ENCODE measurements around the gene ZNF319. TPM values are rescaled to one million over a fixed set of nuclear protein-coding genes. Genes with fewer than 3 reads are reported as not detected.

Gene ZNF319
- total RNA-seq, 2 experiments from 2014 or later = 4.7 to 12.7 TPM

- H2AFZ ChIP-seq (ENCODE audit: low read length) = no peak overlapping the region
- CTCF ChIA-PET (ENCODE audit: unreplicated experiment) = no interaction called here
- intact Hi-C loops (cut with micrococcal nuclease; ENCODE audit: unreplicated experiment) = no loop called here
- no peaks in the 10 kb centered on the region for H3K9me2 ChIP-seq (ENCODE audit: insufficient read depth, low read length)
- peaks cover 7% of the 10 kb centered on the region; the same call in 1 of the 2 replicates for H3K36me3 ChIP-seq (ENCODE audit: insufficient read depth, low read length)
- no peak overlapping the region for H3K4me2 ChIP-seq (ENCODE audit: low read length)
- peaks cover 8% of the 10 kb centered on the region for H3K4me1 ChIP-seq (ENCODE audit: insufficient read depth, low read length, poor library complexity, severe bottlenecking)
- DNase-seq (ENCODE audit: low spot score) = no peak
- H3K27ac ChIP-seq (ENCODE audit: low read depth, low read length, poor library complexity, severe bottlenecking) = no peak overlapping the region
- BruUV-seq (replicated peaks) = no TSS peak
- H4K20me1 ChIP-seq (ENCODE audit: insufficient read depth, low read length) = no peaks in the 10 kb centered on the region
- H3K9me3 ChIP-seq (ENCODE audit: low read length) = no peaks in the 10 kb centered on the region
- H3K79me2 ChIP-seq (ENCODE audit: insufficient read depth, low read depth, low read length) = no peaks in the 10 kb centered on the region
- TF ChIP-seq CTCF (conservative IDR thresholded peaks at IDR 0.05; ENCODE audit: low read length) = no peak
- no peak for TF ChIP-seq EZH2phosphoT487 (IDR thresholded peaks at IDR 0.05; ENCODE audit: borderline replicate concordance, low read depth, low read length)
- H3K4me3 ChIP-seq (ENCODE audit: low read depth, low read length, poor library complexity, severe bottlenecking) = no peak overlapping the region
- POLR2A ChIA-PET = no interaction called here
Measured at GRCh38 chr16:58021661-58022551, 21.4 kb upstream of the ZNF319 start.

GRCh38 chr16:58020628-58021521 lies 20.4 kb upstream of the ZNF319 start:
- DNase-seq (ENCODE audit: low spot score) = peak; percentile 67
- H3K9me2 ChIP-seq (ENCODE audit: insufficient read depth, low read length) = no peaks in the 10 kb centered on the region
- H3K4me1 ChIP-seq (ENCODE audit: insufficient read depth, low read length, poor library complexity, severe bottlenecking) = peaks cover 8% of the 10 kb centered on the region
- H2AFZ ChIP-seq (ENCODE audit: low read length) = no peak overlapping the region
- ChIA-PET POLR2A (no interaction called here), CTCF (ENCODE audit: unreplicated experiment) (no interaction called here)
- no peaks in the 10 kb centered on the region for H3K79me2 ChIP-seq (ENCODE audit: insufficient read depth, low read depth, low read length)
- H4K20me1 ChIP-seq (ENCODE audit: insufficient read depth, low read length) = no peaks in the 10 kb centered on the region
- TF ChIP-seq CTCF (conservative IDR thresholded peaks at IDR 0.05; ENCODE audit: low read length) (peak; percentile 98), EZH2phosphoT487 (IDR thresholded peaks at IDR 0.05; ENCODE audit: borderline replicate concordance, low read depth, low read length) (no peak)
- no peak overlapping the region for H3K27ac ChIP-seq (ENCODE audit: low read depth, low read length, poor library complexity, severe bottlenecking)
- H3K4me2 ChIP-seq (ENCODE audit: low read length) = no peak overlapping the region
- no peak overlapping the region for H3K4me3 ChIP-seq (ENCODE audit: low read depth, low read length, poor library complexity, severe bottlenecking)
- no peaks in the 10 kb centered on the region for H3K9me3 ChIP-seq (ENCODE audit: low read length)
- TSS peak; percentile 100 for BruUV-seq (replicated peaks)
- intact Hi-C loops (cut with micrococcal nuclease; ENCODE audit: unreplicated experiment) = loop anchor here (1.0 kb wide), 1 partner anchor 101 kb away; no protein-coding TSS in a partner anchor
- peaks cover 7% of the 10 kb centered on the region; the same call in 1 of the 2 replicates for H3K36me3 ChIP-seq (ENCODE audit: insufficient read depth, low read length)

Measured in OCI-LY7 (cell line).